NK-92 treated with Interleukin-12 subunit alpha and Interleukin-12 subunit beta, amount 100 ng/mL, for 24 hours (cell line): ENCODE measurements around the gene DGCR6.
"Not testable (repeated sequence)": the region's sequence is repeated elsewhere in the genome, so short reads cannot be mapped to it uniquely, and the experiment has no call there.

Experiments
- DNase-seq: peaks from one replicate; lab custom pipeline; 2025; lab: John Stamatoyannopoulos, UW

DGCR6 gene

DNA sequence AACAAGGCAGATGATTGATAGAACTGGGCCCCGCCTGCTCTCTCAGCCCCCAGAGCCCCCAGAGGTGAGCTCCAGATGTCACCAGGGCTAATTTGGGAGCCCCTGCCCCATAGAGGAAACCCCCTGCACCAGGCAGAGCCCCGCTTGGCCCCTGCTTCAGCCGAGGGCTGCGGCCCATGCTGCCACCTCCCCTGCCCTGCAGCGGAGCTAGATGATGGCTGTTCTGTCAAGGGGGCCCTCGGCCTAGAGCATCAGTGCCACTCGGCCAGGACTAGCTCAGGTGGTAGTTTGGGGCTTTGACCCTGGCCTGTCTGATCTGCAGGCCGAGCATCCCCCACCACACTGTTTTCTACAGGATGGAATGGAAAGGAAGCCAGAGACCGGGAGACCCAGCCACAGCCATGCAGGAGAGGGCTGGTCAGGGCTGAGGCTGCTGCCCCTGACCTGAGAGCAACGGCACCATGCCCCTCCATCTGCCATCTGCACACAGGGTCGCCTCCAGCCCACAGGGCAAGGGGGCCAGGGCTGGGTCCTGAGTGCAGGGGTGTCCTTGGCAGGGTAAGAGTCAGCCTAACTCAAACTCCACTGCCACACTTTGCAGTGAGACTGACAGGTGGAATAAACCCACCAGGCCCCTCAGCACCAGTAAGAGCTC lies 54.2 kb downstream of the DGCR6 start:
- not testable (repeated sequence) for DNase-seq

DNA sequence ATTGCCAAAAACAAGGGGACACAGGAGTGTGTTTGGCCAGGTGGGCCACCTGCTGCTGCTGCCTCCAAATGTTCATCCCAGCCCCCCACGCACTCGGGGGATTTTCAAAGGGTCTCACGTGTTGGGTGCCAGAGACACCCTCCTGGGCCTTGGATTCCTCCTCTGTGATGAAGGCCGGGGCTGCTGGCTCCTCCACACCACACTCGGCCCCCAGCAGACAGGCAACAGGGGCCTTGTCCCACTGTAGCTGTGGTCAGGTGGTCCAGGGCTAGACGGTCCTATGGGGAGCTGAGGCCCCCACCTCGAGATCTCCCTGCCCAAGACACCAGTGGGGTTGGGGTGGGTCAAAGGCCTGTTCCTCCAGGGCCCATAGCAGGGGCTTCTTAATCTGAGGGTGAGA lies 55.1 kb downstream of the DGCR6 start:
- not testable (repeated sequence) for DNase-seq
